DND-41 (cell line): ENCODE results near the gene TSPEAR.

Source experiments
- ATAC-seq: fragments of 200-7000 bp; cut with Tn5 transposase; 3 replicates; pipeline ENCODE4 v1.9.1; 2021; ENCODE audit warnings: low read depth; ENCODE audit not compliant: insufficient read depth
- DNase-seq: peaks from one replicate; pipeline ENCODE4 v3.0.0-alpha.2; 2020
- H2AFZ ChIP-seq: 2 replicates; pipeline ENCODE4 v1.6.0; 2012; ENCODE audit warnings: low read depth, low read length
- H3K27ac ChIP-seq: 2 replicates; pipeline ENCODE4 v1.5.1; 2012; ENCODE audit warnings: low read length, inconsistent platforms
- H3K27me3 ChIP-seq: fragments of 200-600 bp; sonication (generic); 2 replicates; pipeline ENCODE4 v1.6.0; 2012; ENCODE audit warnings: low read length, mild to moderate bottlenecking, inconsistent platforms; ENCODE audit not compliant: insufficient read depth, poor library complexity
- H3K36me3 ChIP-seq: 2 replicates; pipeline ENCODE4 v1.5.1; 2012; ENCODE audit warnings: low read length, inconsistent platforms; ENCODE audit not compliant: insufficient read depth
- H3K4me1 ChIP-seq: 2 replicates; pipeline ENCODE4 v1.5.1; 2012; ENCODE audit warnings: mild to moderate bottlenecking, low read length; ENCODE audit not compliant: insufficient read depth
- H3K4me2 ChIP-seq: 2 replicates; pipeline ENCODE4 v1.6.0; 2012; ENCODE audit warnings: mild to moderate bottlenecking, moderate library complexity, low read length, inconsistent platforms; ENCODE audit not compliant: insufficient read depth
- H3K4me3 ChIP-seq, 2 experiments: fragments of 200-600 bp in 1 of 2; shearing (Covaris generic) in 1 of 2; 2 replicates each; pipeline ENCODE4 v1.5.1; 2012 to 2016; ENCODE audit warnings: inconsistent platforms in 2 of 2, low read length in 2 of 2, mild to moderate bottlenecking in 2 of 2, low read depth in 1 of 2, moderate library complexity in 1 of 2
- H3K79me2 ChIP-seq: 2 replicates; pipeline ENCODE4 v1.6.0; 2012; ENCODE audit warnings: low read length, inconsistent platforms; ENCODE audit not compliant: insufficient read depth
- H3K9ac ChIP-seq: 2 replicates; pipeline ENCODE4 v1.6.0; 2012; ENCODE audit warnings: low read depth, mild to moderate bottlenecking, inconsistent platforms, low read length, moderate library complexity
- H3K9me3 ChIP-seq: 2 replicates; pipeline ENCODE4 v1.5.1; 2012; ENCODE audit warnings: low read length, moderate library complexity, mild to moderate bottlenecking, inconsistent platforms; ENCODE audit not compliant: insufficient read depth, severe bottlenecking
- H4K20me1 ChIP-seq: 2 replicates; pipeline ENCODE4 v1.6.0; 2012; ENCODE audit warnings: low read length; ENCODE audit not compliant: insufficient read depth
- EZH2 ChIP-seq: IDR thresholded peaks from 3 replicates; pipeline ENCODE4 v1.6.1; 2012; ENCODE audit warnings: borderline replicate concordance, low read depth, mild to moderate bottlenecking, moderate library complexity, low read length, inconsistent platforms; ENCODE audit not compliant: severe bottlenecking
- TF ChIP-seq, protein P1 (sequence below): IDR thresholded peaks from 2 replicates; pipeline ENCODE4 v1.5.1; 2012; ENCODE audit warnings: borderline replicate concordance, low read length, moderate library complexity, mild to moderate bottlenecking; ENCODE audit not compliant: poor library complexity, severe bottlenecking; ENCODE audit errors: extremely low read depth

TSPEAR gene

DNA sequence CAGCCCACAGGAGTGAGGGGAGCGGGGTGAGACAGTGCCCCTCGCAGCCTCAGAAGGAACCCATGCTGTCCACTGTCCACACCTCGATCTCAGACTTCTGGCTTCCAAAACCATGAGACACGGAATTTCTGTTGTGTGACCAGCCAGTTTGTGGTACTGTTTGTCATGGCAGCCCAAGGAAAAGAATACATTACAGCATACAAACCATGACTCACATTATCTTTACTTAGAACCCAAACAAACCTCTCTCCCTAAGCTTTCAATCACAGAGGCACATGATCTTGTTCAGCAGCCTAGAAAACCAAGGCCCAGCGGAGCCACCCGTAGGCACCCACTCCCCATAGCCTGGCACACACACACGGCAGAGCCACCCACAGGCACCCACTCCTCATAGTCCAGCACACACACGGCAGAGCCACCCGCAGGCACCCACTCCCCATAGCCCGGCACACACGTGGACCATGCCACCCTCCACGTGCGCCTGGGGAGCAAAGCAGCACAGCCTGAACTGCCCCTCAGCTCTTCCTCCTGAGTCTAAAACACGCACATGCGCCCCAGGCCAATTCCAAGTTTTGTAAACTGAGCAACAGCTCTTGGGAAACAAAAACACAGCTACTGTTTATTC is 138.3 kb downstream of the TSPEAR start:
- Histone ChIP-seq H3K27me3 (no peaks in the 10 kb centered on the region), H3K36me3 (no peaks in the 10 kb centered on the region), H3K79me2 (no peaks in the 10 kb centered on the region), H2AFZ (no peak overlapping the region), H3K4me3 (no peak overlapping the region), H3K4me1 (no peaks in the 10 kb centered on the region), H3K9me3 (no peaks in the 10 kb centered on the region), H4K20me1 (no peaks in the 10 kb centered on the region), H3K27ac (no peak overlapping the region), H3K4me2 (no peak overlapping the region), H3K9ac (no peak overlapping the region)
- DNase-seq = no peak
- ATAC-seq = no peak
- TF ChIP-seq, protein P1, sequence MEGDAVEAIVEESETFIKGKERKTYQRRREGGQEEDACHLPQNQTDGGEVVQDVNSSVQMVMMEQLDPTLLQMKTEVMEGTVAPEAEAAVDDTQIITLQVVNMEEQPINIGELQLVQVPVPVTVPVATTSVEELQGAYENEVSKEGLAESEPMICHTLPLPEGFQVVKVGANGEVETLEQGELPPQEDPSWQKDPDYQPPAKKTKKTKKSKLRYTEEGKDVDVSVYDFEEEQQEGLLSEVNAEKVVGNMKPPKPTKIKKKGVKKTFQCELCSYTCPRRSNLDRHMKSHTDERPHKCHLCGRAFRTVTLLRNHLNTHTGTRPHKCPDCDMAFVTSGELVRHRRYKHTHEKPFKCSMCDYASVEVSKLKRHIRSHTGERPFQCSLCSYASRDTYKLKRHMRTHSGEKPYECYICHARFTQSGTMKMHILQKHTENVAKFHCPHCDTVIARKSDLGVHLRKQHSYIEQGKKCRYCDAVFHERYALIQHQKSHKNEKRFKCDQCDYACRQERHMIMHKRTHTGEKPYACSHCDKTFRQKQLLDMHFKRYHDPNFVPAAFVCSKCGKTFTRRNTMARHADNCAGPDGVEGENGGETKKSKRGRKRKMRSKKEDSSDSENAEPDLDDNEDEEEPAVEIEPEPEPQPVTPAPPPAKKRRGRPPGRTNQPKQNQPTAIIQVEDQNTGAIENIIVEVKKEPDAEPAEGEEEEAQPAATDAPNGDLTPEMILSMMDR = no peak
- no peak for TF ChIP-seq EZH2

DNA sequence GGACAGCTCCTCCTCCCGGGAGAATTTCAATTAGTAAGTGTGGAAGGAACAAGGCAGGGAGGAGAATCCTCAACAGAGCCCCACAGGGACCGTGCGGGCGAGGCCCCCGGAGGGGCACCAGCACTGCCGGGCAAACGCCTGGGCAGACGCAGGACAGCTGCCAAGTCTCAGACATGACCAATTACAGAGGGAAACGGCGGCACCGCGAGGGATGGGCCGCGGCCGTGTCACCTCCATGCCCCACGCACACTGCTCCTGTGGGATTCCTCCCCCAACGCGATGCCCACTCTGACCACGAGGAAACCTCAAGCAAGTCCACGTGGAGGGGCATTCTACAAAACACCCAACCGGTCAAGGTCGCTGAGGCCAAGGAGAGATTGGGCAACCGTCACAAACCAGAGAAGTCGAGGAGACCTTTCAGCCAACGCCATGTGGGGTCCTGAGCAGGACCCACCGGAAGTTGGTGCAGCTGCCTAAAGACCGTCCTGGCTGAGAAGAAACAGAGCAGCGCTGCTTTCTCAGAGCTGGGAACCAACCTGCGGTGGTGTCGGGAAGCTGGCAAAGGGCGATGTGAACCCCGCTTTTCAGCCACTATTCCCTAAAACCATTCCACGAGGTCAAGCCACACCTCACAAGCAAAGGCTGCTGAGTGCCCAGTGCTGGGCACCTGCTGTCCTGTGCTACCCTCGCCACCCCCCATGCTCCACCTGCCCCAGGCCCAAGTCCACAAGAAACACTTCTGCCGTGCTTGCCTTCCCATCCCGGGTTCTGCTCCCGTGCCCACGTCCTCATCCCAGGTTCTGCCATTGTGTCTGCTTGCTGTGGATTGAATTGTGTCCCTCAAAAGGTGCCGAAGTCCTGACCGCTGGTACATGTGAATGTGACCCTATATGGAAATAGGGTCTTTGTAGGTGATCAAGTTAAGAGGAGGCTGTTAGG is 139.3 kb downstream of the TSPEAR start:
- H4K20me1 ChIP-seq = no peaks in the 10 kb centered on the region
- no peak overlapping the region for H3K4me2 ChIP-seq
- no peak overlapping the region for H3K4me3 ChIP-seq
- no peaks in the 10 kb centered on the region for H3K36me3 ChIP-seq
- H3K9ac ChIP-seq = no peak overlapping the region
- no peaks in the 10 kb centered on the region for H3K4me1 ChIP-seq
- TF ChIP-seq, protein P1 = no peak
- TF ChIP-seq EZH2 = no peak
- no peak for ATAC-seq
- H3K9me3 ChIP-seq = no peaks in the 10 kb centered on the region
- H3K27ac ChIP-seq = no peak overlapping the region
- DNase-seq = no peak
- H3K27me3 ChIP-seq = no peaks in the 10 kb centered on the region
- no peak overlapping the region for H2AFZ ChIP-seq
- H3K79me2 ChIP-seq = no peaks in the 10 kb centered on the region

- no peak overlapping the region for H3K9ac ChIP-seq
- ATAC-seq (no peak), DNase-seq (no peak)
- H3K79me2 ChIP-seq = no peaks in the 10 kb centered on the region
- H3K4me3 ChIP-seq = no peak overlapping the region
- H3K9me3 ChIP-seq = no peaks in the 10 kb centered on the region
- no peak overlapping the region for H3K4me2 ChIP-seq
- no peaks in the 10 kb centered on the region for H3K27me3 ChIP-seq
- H2AFZ ChIP-seq = no peak overlapping the region
- H3K36me3 ChIP-seq = no peaks in the 10 kb centered on the region
- H3K27ac ChIP-seq = no peak overlapping the region
- no peaks in the 10 kb centered on the region for H4K20me1 ChIP-seq
- no peak for TF ChIP-seq EZH2
- TF ChIP-seq, protein P1 = no peak
- H3K4me1 ChIP-seq = no peaks in the 10 kb centered on the region
Measured at GRCh38 chr21:44571296-44571695, 140.1 kb downstream of the TSPEAR start.
